ENCODE measurements around the gene MIDN. TPM values are rescaled to one million over a fixed set of nuclear protein-coding genes. Genes with fewer than 3 reads are reported as not detected.

MIDN gene
- total and polyA plus RNA-seq, 10 of the 15 experiments (the other 5 are each of a cell fraction or from before 2014, with no cell fraction given), result 0.38 to 51.5 (median 7.2) TPM

- Histone ChIP-seq H3K27me3 (replicated peaks in 1 of 2; ENCODE audit: control insufficient read depth in 2 of 2, insufficient read depth in 2 of 2, low read length in 1 of 2) (no peaks in the 10 kb centered on the region), H3K4me3 (peak overlapping the region; percentile 91), H3K9ac (ENCODE audit: control insufficient read depth, insufficient read depth, low read length) (peak overlapping the region; percentile 86), H3K36me3 (ENCODE audit: control insufficient read depth in 2 of 2, insufficient read depth in 2 of 2, low read length in 1 of 2) (peaks cover 11 to 18% of the 10 kb centered on the region in 2 experiments; a peak in 3 of 4 replicates), H3K79me2 (ENCODE audit: control insufficient read depth, insufficient read depth, low read length) (peaks cover 55% of the 10 kb centered on the region), H3K4me2 (ENCODE audit: control insufficient read depth, insufficient read depth) (peak overlapping the region; percentile 53), H3K4me1 (ENCODE audit: control insufficient read depth, insufficient read depth, low read length) (peaks cover 10% of the 10 kb centered on the region), H4K20me1 (ENCODE audit: control insufficient read depth, insufficient read depth) (no peaks in the 10 kb centered on the region), H3K27ac (ENCODE audit: control insufficient read depth, insufficient read depth) (peak overlapping the region; percentile 72), H3K9me3 (replicated peaks; ENCODE audit: control insufficient read depth, insufficient read depth, low read length) (no peaks in the 10 kb centered on the region), H2AFZ (ENCODE audit: control insufficient read depth, low read depth, low read length) (no peak overlapping the region)
- no peak for DNase-seq (ENCODE audit: low read depth, low spot score)
- ChIA-PET SMC1A (ENCODE audit: uncharacterized antibody, unreplicated experiment) (no interaction called here), POLR2A (interaction anchor here (1.0 to 2.2 kb wide), 3 partner anchors 12 to 18 kb away, joined by 5 to 8 read pairs (median 8); partner anchors contain the start of gene CIRBP), RAD21 (ENCODE audit: unreplicated experiment) (interaction anchor here (1.0 kb wide), 1 partner anchor 16 kb away, joined by 3 read pairs; no protein-coding TSS in a partner anchor), CTCF (interaction anchor here (1.3 kb wide), 1 partner anchor 16 kb away, joined by 9 read pairs; no protein-coding TSS in a partner anchor)
- intact Hi-C loops (cut with micrococcal nuclease; ENCODE audit: unreplicated experiment) (no loop called here), in situ Hi-C loops (cut with MboI) (no loop called here)
- no TSS peak for BruUV-seq (replicated peaks)
- no peak for ATAC-seq
- WGBS (ENCODE audit: insufficient coverage, insufficient replicate concordance, low lambda C conversion rate, missing lambda C conversion rate), result 2% methylated on average over 19 of the region's 90 CpGs
- FAIRE-seq, result no peak
- TF ChIP-seq LARP7 (IDR thresholded peaks at IDR 0.05) (peak; percentile 70; the same call in 1 of the 2 replicates), CBFB (IDR thresholded peaks at IDR 0.05; ENCODE audit: low read depth) (no peak), FOS (IDR thresholded peaks at IDR 0.05; ENCODE audit: borderline replicate concordance, extremely low read depth, insufficient read length) (no peak), RUNX3 (IDR thresholded peaks at IDR 0.05; ENCODE audit: low read length) (no peak), ZNF274 (IDR thresholded peaks at IDR 0.05; ENCODE audit: insufficient read depth, insufficient read length) (no peak), ATF7 (IDR thresholded peaks at IDR 0.05; ENCODE audit: low read depth) (no peak), MYB (IDR thresholded peaks at IDR 0.05; ENCODE audit: borderline replicate concordance, low read depth, low read length) (no peak), NFYB (IDR thresholded peaks at IDR 0.05; ENCODE audit: insufficient read depth, low read depth, low read length) (no peak), CREB1 (IDR thresholded peaks at IDR 0.05; ENCODE audit: low read depth) (no peak), RFX5 (IDR thresholded peaks at IDR 0.05; ENCODE audit: low read depth, low read length) (no peak), PML (IDR thresholded peaks at IDR 0.05; ENCODE audit: low read length) (no peak), ASH2L (IDR thresholded peaks at IDR 0.05; ENCODE audit: borderline replicate concordance, low read depth) (no peak), SMC3 (IDR thresholded peaks at IDR 0.05; ENCODE audit: borderline replicate concordance, low read length) (no peak), RCOR1 (conservative IDR thresholded peaks at IDR 0.05; ENCODE audit: low read depth, low read length) (no peak)
- TF ChIP-seq, protein P1, sequence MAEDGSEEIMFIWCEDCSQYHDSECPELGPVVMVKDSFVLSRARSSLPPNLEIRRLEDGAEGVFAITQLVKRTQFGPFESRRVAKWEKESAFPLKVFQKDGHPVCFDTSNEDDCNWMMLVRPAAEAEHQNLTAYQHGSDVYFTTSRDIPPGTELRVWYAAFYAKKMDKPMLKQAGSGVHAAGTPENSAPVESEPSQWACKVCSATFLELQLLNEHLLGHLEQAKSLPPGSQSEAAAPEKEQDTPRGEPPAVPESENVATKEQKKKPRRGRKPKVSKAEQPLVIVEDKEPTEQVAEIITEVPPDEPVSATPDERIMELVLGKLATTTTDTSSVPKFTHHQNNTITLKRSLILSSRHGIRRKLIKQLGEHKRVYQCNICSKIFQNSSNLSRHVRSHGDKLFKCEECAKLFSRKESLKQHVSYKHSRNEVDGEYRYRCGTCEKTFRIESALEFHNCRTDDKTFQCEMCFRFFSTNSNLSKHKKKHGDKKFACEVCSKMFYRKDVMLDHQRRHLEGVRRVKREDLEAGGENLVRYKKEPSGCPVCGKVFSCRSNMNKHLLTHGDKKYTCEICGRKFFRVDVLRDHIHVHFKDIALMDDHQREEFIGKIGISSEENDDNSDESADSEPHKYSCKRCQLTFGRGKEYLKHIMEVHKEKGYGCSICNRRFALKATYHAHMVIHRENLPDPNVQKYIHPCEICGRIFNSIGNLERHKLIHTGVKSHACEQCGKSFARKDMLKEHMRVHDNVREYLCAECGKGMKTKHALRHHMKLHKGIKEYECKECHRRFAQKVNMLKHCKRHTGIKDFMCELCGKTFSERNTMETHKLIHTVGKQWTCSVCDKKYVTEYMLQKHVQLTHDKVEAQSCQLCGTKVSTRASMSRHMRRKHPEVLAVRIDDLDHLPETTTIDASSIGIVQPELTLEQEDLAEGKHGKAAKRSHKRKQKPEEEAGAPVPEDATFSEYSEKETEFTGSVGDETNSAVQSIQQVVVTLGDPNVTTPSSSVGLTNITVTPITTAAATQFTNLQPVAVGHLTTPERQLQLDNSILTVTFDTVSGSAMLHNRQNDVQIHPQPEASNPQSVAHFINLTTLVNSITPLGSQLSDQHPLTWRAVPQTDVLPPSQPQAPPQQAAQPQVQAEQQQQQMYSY (CRISPR knock-in tag; IDR thresholded peaks at IDR 0.05), result no peak
- TF ChIP-seq, protein P2, sequence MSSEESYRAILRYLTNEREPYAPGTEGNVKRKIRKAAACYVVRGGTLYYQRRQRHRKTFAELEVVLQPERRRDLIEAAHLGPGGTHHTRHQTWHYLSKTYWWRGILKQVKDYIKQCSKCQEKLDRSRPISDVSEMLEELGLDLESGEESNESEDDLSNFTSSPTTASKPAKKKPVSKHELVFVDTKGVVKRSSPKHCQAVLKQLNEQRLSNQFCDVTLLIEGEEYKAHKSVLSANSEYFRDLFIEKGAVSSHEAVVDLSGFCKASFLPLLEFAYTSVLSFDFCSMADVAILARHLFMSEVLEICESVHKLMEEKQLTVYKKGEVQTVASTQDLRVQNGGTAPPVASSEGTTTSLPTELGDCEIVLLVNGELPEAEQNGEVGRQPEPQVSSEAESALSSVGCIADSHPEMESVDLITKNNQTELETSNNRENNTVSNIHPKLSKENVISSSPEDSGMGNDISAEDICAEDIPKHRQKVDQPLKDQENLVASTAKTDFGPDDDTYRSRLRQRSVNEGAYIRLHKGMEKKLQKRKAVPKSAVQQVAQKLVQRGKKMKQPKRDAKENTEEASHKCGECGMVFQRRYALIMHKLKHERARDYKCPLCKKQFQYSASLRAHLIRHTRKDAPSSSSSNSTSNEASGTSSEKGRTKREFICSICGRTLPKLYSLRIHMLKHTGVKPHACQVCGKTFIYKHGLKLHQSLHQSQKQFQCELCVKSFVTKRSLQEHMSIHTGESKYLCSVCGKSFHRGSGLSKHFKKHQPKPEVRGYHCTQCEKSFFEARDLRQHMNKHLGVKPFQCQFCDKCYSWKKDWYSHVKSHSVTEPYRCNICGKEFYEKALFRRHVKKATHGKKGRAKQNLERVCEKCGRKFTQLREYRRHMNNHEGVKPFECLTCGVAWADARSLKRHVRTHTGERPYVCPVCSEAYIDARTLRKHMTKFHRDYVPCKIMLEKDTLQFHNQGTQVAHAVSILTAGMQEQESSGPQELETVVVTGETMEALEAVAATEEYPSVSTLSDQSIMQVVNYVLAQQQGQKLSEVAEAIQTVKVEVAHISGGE (CRISPR knock-in tag; IDR thresholded peaks at IDR 0.05), result no peak
Measured at GRCh38 chr19:1250437-1251260, 2.3 kb downstream of the MIDN start.

Data from GM12878 (cell line).